ENCODE results near the gene OVCH2. TPM values are rescaled to one million over a fixed set of nuclear protein-coding genes. Genes with fewer than 3 reads are reported as not detected.
A peak's percentile ranks its signal among the peaks of the same experiment; 100 is the strongest.
"Not testable (repeated sequence)": the region's sequence is repeated elsewhere in the genome, so short reads cannot be mapped to it uniquely, and the experiment has no call there.

The OVCH2 gene, protein sequence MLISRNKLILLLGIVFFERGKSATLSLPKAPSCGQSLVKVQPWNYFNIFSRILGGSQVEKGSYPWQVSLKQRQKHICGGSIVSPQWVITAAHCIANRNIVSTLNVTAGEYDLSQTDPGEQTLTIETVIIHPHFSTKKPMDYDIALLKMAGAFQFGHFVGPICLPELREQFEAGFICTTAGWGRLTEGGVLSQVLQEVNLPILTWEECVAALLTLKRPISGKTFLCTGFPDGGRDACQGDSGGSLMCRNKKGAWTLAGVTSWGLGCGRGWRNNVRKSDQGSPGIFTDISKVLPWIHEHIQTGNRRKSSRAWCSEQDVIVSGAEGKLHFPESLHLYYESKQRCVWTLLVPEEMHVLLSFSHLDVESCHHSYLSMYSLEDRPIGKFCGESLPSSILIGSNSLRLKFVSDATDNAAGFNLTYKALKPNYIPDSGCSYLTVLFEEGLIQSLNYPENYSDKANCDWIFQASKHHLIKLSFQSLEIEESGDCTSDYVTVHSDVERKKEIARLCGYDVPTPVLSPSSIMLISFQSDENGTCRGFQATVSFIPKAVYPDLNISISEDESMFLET
- total RNA-seq = not detected
- long read RNA-seq = 0 reads

DNA sequence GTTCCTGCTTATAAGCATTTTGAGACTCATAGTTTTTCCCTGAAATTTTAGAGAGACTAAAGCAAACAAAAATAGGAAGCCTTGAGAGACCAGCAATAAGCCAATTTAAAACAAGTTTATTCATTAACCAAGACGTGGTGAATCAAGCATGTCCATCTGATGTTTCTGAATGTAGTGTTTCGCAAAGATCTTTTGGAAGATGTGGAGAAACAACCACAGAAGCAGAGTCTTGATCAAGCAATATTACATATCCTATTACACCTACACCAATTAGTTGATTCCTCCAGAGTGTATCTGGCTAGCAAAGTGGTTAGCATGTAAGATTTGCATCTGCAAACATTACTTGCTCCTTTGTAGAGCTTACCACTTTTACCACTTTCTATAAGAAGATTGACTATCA is at the start of gene OVCH2:
TSS of gene OVCH2 (minus strand) at position 101 of the 400 bp plus-strand sequence. CDS start at position 18, 83 bp downstream.
- ATAC-seq (ENCODE audit: poor library complexity) (no peak), DNase-seq (no peak)
- intact Hi-C loops (cut with DNase I) = no loop called here

DNA sequence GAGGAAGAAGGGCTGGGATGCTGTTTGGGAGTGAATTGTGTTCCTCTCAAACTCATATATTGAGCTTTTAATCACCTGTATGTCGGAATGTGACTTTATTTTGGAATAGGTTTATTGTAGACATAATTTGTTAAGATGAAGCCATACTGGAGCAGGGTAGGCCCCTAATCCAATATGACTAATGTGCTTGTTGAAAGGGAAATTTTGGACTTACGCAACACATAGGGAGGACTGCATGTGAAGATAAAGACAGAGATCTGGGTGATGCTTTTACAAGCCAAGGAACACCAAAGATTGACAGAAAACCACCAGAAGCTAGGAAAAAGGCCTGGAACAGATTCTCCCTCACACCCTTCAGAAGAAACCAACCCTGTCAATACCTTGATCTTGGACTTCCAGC is 43.2 kb upstream of the OVCH2 start:
- no peak for DNase-seq
- intact Hi-C loops (cut with DNase I) = no loop called here
- no peak for ATAC-seq (ENCODE audit: poor library complexity)

DNA sequence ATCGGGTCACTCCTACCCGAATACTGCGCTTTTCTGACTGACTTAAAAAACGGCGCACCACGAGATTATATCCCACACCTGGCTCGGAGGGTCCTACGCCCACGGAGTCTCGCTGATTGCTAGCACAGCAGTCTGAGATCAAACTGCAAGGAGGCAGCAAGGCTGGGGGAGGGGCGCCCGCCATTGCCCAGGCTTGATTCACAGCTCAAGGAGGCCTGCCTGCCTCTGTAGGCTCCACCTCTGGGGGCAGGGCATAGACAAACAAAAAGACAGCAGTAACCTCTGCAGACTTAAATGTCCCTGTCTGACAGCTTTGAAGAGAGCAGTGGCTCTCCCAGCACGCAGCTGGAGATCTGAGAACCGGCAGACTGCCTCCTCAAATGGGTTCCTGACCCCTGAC is 28.5 kb upstream of the OVCH2 start:
- intact Hi-C loops (cut with DNase I); ATAC-seq (ENCODE audit: poor library complexity); DNase-seq: not testable (repeated sequence)

DNA sequence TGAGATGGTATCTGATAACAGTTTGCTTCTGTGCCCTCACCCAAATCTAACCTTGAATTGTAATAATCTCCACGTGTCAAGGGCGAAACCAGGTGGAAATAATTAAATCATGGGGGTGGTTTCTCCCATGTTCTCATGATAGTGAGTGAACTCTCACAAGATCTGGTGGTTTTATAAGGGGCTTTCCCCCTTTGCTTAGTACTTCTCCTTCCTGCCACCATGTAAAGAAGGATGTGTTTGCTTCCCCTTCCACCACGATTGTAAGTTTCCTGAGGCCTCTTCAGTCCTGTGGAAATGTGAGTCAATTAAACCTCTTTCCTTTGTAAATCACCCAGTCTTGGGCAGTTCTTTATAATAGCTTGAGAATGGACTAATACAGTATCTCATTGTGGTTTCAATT is 8.5 kb upstream of the OVCH2 start:
- ATAC-seq (ENCODE audit: poor library complexity) = no peak
- intact Hi-C loops (cut with DNase I) = no loop called here

DNA sequence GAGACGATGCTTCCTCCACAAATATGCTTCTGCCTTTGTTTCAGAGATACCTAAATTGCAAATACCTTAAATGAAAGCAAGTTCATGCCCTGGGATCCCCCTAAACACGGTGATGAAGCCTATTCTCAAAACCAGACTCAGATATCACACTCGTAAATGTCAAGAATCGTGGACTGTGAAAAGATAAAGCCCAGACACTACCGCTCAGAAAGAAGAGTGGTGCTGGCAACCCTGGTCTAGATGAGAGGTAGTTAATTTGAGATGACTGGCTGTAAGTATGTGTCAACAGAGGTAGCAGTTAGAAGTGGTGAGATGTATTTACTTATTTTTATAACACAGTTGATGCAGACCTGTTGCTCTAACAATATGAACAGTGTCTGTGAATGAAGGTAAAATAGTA is 2.5 kb downstream of the OVCH2 start:
- intact Hi-C loops (cut with DNase I) = no loop called here
- DNase-seq (no peak), ATAC-seq (ENCODE audit: poor library complexity) (peak; percentile 88)

More for the DNA sequence above, 8.5 kb upstream of the OVCH2 start:
- no peak for DNase-seq

DNA sequence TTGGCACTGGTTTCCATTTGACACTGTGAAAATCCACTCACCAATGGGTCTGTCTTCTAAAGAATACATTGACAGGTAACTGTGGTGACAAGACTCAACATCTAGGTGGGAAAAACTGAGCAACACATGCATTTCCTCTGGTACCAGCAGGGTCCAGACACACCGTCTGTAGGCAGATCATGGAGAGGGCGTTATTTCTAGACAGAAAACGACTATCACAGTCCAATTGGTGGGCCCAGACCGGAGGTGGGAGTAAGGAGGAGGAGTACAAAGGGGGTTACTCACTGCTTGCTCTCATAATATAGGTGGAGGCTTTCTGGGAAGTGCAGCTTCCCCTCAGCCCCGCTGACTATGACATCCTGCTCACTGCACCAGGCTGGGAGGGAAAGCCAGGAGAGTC is 9.9 kb downstream of the OVCH2 start:
- DNase-seq (no peak), ATAC-seq (ENCODE audit: poor library complexity) (no peak)
- intact Hi-C loops (cut with DNase I) = no loop called here

DNA sequence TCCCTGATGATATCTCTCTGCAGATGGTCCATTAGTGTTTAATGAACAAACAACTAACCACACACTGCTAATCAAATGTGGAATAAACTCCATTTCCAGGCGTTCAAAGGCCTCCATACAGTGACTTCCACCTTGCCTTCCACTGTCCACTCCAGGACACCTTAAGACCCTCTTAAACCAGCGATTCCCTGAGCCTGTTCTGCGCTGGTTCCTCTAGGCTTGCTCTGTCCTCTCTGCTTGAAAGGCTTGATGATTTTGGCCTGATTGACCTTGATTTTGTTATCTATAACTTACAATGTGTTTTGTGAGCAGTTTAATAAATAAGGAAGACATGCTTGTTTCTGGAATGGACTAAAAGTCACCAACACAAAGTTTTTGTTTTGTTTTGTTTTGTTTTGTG is 12.0 kb downstream of the OVCH2 start:
- ATAC-seq (ENCODE audit: poor library complexity) (no peak), DNase-seq (no peak)
- intact Hi-C loops (cut with DNase I) = no loop called here

DNA sequence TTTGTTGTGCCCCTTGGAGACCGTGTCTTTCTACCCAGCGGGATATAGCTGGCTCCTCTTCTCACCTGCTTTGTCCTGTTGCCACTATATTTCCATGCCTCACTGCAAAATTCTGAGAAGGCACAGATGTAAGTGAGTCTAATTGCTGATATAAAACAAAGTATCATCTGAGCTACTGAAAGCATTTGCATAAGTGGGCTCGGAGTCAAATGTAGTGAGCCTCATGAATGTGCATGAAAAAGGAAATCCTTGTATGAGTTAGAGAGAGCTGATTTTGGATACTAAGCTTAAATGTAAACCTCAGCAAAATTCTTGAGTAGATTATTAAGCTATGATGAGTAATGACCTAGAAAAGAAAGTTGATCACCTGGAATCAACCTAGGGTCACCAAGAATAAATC is 13.9 kb downstream of the OVCH2 start:
- DNase-seq = no peak
- no peak for ATAC-seq (ENCODE audit: poor library complexity)
- intact Hi-C loops (cut with DNase I) = no loop called here

DNA sequence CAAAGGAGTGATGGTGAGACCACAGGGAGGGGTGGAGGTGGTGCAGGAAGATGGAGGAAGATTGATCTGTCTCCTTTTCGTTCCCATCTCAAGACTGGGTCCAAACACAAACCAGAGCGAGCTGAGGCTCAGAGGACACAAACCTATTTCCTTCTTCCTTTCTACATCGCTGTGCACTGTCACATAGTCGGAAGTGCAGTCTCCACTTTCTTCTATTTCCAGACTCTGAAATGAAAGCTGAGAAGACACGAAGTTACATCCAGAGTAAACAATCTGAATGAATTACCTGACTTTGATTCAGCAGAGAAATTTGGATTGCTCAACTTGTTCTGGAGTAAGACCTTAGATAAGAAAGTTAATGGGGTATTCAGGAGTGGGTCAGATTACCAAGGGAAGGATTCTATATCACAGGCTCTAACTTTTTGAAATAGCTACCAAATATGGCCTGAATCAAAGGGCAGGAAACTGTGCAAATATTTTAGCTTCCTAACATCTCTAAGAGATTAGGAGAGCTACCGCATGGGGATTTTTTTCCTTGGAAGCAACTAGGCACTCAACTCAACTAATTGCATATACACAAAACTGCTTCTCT is 14.4 kb downstream of the OVCH2 start:
- intact Hi-C loops (cut with DNase I) = no loop called here
- ATAC-seq (ENCODE audit: poor library complexity) (no peak), DNase-seq (no peak)

DNA sequence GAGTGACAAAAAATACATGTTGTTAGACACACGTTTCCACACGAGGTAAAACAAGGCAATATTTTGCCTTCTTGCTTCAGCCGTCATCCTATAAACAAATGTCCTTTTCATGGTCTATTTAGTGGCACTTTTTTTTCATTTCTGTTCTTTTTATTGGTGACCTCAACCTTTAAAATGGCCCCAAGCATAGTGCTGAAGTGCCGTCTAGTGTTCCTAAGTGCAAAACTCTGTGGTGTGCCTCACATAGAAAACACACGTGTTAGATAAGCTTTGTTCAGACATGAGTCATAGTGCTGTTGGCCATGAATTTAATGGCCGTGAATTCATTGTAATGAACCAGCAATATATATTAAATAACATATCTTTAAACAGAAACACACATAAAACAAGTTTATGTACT is 15.6 kb downstream of the OVCH2 start:
- DNase-seq = no peak
- intact Hi-C loops (cut with DNase I) = no loop called here
- no peak for ATAC-seq (ENCODE audit: poor library complexity)

DNA sequence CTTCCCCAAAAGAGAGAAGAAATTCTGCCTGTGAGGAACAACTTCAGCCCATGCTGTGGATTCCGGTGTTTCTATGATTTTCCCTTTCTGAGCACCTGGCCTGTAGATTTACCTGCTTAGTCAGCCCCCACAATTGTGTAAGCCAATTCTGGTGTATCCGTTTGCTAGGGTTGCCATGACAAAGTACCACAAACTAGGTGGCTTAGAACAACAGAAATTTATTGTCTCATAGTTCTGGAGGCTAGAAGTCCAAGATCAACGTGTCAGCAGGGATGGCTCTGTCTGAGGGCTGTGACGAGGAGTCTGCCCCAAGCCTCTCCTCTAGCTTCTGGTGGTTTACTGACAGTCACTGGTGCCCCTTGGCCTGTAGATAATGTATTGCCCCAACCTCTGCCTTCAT is 17.0 kb downstream of the OVCH2 start:
- ATAC-seq (ENCODE audit: poor library complexity) = no peak
- intact Hi-C loops (cut with DNase I) = loop anchor here (10.0 kb wide), 1 partner anchor 594 kb away; no protein-coding TSS in a partner anchor
- DNase-seq = no peak

DNA sequence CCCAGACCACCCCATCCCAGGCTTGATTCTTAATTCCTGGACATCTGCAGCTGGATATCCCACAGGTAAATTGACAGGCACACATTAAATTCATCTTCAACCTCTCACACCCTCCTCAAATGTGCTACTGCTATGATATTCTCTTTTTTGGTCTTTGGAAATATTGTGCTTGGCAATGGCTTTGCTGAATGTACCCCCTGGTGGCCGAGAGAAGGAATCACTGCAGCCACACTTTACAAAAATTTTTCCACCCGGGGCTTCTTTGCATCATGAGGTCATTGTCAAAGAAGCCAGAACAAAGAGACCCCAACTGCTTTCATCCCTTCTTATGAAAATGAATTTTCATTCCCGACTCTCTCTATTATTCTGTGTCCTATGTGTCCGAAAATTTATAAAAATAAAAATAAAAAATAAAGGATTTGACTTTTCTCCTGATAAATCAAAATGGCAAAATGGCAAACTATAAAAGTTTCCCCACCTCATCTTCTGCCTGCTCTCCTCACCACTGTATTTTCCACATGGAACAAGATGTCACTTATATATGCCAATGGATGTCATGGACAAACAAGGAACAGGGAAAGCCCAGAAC is 17.9 kb downstream of the OVCH2 start:
- DNase-seq (no peak), ATAC-seq (ENCODE audit: poor library complexity) (peak; percentile 45)
- intact Hi-C loops (cut with DNase I) = loop anchor here (10.0 kb wide), 1 partner anchor 594 kb away; no protein-coding TSS in a partner anchor

DNA sequence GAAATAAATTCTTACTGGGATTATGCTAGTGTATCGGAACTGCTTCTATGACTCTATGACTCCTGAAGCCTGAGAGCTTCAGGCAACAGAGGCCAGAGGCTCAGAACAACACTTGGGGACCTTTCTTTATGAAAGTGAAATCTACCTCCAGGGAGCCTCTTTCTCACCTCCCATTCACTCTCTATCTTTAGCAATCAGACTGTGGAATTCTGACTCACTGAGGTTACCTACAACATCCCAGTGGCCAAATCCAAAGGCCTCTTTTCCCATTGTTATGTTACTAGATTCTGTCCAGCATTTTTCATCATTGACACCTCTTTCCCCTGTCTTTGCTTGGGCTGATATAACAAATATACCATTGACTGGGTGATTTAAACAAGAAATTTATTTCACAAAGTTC is 18.9 kb downstream of the OVCH2 start:
- ATAC-seq (ENCODE audit: poor library complexity) (no peak), DNase-seq (no peak)
- intact Hi-C loops (cut with DNase I) = loop anchor here (10.0 kb wide), 1 partner anchor 593 kb away; no protein-coding TSS in a partner anchor

DNA sequence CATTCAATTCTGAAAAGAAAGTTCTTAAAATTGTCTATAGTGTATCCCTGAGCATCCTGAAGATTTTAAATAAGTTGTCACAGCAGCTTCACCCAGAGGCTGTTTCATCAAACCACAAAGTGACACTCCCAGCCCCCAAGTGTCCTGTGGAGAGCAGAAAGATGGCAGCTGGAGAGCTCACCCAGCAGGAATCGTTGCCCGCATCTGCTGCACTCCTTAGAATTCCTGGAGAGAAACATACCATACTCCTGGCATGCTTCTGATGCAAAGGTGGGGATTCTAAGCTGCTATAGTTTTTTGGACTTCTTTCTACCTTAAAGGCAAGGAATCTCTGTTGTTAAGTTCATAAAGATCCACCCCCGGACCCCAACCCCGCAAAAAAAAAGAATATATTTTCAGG is 19.5 kb downstream of the OVCH2 start:
- intact Hi-C loops (cut with DNase I) = loop anchor here (10.0 kb wide), 1 partner anchor 592 kb away; no protein-coding TSS in a partner anchor
- ATAC-seq (ENCODE audit: poor library complexity) = no peak
- no peak for DNase-seq

DNA sequence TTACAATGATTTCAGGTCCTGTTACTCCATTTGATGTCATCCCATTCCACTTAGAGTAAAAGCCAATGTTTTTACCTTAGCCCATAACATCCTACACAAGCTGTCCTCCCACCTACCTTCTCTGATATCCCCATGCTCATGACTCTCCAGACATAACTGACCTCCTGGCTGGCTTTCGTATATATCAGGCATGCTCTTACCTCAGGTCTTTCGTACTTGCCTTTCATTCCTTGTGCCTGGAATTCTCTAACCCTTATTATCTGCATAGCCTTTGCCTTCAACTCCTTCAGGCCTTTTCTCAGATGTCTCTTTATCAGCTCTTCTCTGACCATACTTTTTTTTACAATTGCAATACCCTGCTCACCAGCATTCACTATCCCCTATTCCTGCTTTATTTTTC is 22.7 kb downstream of the OVCH2 start:
- intact Hi-C loops (cut with DNase I) = loop anchor here (10.0 kb wide), 1 partner anchor 589 kb away; no protein-coding TSS in a partner anchor
- DNase-seq = no peak
- no peak for ATAC-seq (ENCODE audit: poor library complexity)

DNA sequence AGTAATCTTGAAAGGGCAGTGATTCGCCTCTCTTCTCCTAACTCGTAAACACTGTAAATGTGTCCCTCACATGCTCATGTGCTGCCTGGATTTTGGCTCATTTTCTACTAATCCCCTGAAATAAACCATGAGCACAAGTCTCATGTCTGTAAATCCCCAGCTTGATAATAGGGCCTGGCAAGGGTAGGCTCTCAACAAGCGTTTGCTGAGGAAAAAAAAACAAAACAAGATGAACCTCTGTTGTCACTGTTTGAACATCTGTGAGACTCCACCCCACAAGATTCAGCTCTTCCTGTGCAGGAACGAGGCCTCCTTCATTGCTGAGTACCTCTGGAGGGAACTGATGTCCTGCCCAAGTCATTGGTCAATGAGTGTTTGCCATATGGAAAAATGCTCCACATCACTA is 28.5 kb downstream of the OVCH2 start:
- DNase-seq (no peak), ATAC-seq (ENCODE audit: poor library complexity) (no peak)
- intact Hi-C loops (cut with DNase I) = no loop called here

DNA sequence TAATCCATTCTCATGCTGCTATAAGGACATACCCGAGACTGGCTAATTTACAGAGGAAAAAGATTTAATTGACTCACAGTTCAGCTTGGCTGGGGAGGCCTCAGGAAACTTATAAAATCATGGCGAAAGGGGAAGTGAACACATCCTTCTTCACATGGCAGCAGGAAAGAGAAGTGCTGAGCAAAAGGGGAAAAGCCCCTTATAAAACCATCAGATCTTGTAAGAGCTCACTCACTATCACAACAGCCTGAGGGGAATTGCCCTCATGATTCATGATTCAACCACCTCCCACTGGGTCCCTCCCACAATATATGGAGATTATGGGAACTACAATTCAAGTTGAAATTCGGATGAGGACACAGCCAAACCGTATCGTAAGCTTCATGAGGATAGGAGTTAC is 29.2 kb downstream of the OVCH2 start:
- DNase-seq = no peak
- no peak for ATAC-seq (ENCODE audit: poor library complexity)
- intact Hi-C loops (cut with DNase I) = no loop called here

DNA sequence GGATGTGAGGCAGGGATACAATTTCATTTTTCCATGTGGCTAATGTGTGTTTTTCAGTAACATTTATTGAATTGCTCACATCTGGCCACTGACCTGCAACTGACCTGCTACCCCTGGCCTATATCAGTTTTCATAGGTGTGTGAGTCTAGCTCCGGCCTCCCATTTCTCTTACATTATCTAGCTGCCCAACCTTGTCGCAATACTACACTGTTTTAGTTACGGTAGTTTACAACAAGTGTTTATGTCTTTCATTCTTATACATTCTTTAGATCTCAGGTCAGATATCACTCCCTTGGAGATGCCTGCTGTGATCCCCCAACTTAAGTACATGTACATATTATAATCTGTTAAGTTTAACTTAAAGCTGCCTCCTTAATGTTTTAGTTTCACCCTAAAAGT is 30.6 kb downstream of the OVCH2 start:
- intact Hi-C loops (cut with DNase I) = no loop called here
- ATAC-seq (ENCODE audit: poor library complexity) (no peak), DNase-seq (no peak)

DNA sequence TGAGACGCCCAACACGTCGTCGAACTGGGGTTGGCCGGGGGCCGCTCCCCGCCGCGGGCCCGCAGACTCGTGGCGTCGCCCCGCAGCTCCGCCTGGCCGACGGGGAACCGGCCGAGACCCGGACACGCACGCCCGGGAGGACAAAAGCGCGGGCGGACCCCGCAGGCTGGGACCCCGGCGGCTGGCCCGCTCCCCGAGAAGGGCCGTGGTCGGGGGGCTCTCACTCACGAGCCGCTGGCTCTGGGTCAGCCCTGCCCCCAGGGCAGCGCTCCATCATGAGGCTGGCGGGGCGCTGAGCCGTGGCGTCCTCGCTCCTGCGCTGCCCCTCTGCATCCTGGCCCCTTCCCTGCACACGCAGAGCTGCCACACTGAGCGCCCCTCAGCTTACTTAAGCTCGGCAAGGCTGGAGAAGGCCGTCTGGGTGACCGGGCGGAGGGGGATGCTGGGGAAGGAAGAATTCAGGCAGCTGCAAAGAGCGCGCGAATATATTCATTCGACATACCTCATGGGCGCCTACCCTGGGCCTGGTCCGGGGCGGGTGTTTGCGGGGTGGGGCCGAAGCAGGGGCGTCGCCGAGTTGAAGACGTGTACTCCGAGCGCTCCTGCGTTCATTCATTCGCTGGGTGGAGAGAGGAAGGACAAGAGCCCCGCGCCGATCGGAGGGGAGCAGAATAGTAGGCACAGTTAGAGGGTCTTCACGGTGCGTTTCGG is 32.4 kb downstream of the OVCH2 start:
- intact Hi-C loops (cut with DNase I) = no loop called here
- DNase-seq (peak; percentile 53), ATAC-seq (ENCODE audit: poor library complexity) (peak; percentile 67)
